Measurements from ENCODE around the gene HNRNPA0. TPM values are rescaled to one million over a fixed set of nuclear protein-coding genes. Genes with fewer than 3 reads are reported as not detected.

HNRNPA0 gene
- total RNA-seq, 1 experiment from 2014 or later = 14.3 TPM

- DNase-seq (ENCODE audit: extremely low read depth, low read depth) = no peak
Measured at GRCh38 chr5:137754961-137755762, 999 bp upstream of the HNRNPA0 start.

DNA sequence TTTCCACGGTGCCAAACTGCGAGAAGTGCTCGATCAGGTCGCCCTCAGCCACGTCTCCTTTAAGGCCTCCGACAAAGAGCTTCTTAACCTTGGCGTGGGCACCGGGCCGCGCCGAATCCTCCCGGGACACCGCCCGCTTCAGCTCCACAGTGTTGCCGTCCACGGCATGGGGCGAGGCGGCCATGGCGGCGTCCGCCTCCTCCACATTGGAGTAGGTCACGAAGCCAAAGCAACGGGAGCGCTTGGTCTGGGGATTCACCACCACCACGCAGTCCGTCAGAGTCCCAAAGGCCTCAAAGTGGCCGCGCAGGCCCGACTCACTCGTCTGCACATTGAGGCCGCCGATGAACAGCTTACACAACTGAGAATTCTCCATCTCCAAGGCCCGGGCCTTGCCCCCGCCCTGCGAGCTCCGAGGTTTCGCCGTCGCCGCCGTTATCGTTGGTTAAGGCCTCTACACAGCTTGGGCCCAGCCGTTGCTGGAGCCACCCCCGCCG, 424 bp downstream of the HNRNPA0 start:
- DNase-seq (ENCODE audit: extremely low read depth, low read depth) = no peak

DNA sequence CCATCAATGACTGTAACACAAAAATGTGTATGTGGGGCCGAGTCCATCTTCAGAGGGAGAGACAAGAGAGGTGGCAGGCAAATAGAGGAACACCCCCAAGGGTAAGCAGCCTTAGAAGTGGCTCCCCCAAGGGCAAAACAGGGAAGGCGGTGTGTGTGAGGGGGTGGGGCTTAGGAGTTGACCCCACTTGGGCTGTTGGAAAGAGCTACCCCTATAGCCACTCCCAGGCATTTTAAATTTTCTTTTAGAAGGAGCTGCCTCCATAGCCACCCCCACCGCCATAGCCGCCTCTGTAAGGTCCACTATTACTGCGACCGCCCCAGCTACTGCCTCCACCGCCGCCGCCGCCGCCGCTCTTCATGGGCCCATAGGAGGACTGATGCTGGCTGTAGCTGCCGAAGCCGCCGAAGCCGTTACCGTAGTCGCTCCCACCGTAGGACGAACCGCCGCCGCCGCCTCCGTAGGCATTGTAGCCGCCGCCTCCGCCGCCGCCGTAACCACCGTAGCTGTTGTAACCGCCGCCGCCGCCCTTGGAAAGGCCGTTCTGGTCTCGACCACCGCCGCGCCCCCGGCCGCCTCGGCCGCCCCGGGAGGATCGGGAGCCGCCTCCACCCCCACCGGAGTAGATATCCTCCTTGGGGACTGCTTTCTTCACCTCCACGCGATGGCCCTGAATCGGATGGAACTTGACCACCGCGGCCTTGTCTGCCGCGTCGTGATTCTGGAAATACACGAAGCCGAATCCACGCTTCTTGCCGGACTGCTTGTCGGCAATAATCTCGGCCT, 1.1 kb downstream of the HNRNPA0 start:
- no peak for DNase-seq (ENCODE audit: extremely low read depth, low read depth)

DNA sequence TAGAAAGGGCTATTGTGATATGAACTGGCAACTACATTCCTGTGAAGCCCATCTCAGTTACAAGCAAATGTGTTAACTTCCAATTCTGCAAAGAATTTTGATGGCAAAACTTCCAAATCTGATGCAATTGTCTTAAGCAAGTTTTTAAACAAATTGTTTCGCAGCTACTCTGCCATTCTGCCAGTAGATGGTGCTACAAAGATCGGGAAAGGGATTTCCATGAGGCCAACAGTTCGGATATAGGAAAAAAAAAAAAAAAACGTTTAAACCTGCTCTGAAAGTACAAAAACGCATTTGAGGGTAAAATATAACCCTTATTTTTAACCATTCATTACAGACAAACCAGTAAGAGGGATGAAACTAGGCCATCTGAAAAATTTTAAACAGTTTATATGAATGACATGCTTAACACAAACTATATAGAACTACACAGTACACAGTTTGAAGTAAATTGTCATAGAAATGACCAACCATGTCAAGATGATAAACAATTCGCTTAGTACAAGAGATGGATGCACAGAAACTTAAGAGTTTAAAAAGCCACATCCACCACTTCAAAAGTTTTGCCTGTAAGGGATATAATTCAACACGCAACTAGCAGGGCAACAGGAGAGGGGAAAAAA, 2.2 kb downstream of the HNRNPA0 start:
- DNase-seq (ENCODE audit: extremely low read depth, low read depth) = peak; percentile 68

GRCh38 chr5:137750436-137750835, 3.7 kb downstream of the HNRNPA0 start:
- no peak for DNase-seq (ENCODE audit: extremely low read depth, low read depth)

DNA sequence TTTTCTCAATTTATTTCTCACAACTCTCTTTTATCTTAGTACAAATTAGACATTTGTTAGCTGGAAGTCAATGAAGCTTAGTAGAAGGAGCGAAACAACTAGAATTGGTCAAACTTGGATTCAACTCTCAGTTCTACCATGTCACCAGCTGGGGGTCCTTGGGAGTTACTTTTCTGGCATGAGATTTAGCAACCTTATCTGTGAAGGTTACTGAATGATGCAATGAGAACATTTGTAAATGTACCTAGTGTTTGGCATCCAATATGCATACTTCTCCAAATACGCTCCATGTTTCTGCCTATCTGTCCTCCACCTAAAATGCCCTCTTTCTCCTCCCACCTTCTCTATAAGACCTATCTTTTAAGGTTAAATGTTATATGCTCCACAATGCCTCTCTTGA, 6.3 kb downstream of the HNRNPA0 start:
- no peak for DNase-seq (ENCODE audit: extremely low read depth, low read depth)

DNA sequence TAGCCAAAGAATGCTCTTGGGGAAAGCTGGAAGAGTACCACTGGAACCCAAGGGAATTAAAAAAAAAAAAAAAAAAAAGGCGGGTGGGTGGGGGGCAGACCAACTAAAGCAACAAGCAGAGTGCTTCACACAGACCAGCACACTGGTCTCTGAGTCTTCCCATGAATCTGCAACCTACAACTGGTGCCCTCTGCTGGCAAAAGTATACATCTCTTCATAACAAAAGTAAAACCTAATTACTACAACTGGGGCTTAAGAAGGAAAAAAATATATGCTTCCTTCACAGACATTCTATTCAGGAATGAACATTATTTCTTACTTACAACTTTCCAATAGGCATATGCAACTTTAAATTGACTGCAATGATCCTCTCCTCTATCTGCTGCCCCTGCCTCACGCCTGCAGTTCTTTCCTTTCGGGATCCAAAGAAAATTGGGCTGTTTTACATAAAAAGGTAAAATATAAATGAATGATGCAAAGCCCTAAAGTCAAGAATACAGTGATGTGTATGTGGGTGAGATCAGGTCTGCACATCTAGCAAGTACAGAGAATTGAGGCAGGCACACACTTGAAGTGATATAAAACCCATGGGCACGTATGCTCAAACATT, 11.0 kb downstream of the HNRNPA0 start:
- DNase-seq (ENCODE audit: extremely low read depth, low read depth) = peak; percentile 80

DNA sequence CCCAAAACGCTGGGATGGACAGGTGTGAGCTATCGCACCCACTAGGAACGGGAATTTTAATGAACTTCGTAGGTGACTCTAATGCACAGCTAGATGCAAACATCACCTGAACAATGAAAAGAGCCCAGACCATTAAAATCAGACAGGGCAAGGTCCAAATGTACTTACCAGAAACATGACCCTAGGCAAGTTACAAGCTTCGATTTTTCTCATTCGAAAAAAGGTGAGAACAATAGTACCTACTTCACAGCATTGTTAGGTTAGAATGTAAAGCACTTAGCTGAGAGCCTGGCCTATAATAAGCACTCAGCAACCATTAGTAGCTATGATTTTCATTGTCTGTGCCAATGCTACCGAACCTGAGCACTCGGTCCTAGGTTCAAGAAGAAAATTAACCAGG, 12.4 kb downstream of the HNRNPA0 start:
- DNase-seq (ENCODE audit: extremely low read depth, low read depth) = no peak

DNA sequence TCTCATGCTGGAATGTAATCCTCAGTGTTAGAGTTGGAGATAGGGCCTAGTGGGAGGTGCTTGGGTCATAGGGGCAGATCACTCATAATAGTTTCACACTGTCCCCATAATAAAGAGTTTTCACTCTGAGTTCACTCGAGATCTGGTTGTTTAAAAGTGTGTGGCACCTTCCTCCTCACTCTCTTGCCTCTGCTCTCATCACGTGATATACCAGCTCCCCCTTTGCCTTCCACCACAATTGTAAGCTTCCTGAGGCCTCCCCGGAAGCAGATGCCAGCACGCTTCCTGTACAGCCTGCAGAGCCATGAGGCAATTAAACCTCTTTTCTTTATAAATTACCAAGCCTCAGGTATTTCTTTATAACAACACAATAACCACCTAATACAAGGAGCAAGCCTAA, 14.4 kb downstream of the HNRNPA0 start:
- no peak for DNase-seq (ENCODE audit: extremely low read depth, low read depth)

GRCh38 chr5:137738947-137739346, 15.2 kb downstream of the HNRNPA0 start:
- DNase-seq (ENCODE audit: extremely low read depth, low read depth) = no peak

DNA sequence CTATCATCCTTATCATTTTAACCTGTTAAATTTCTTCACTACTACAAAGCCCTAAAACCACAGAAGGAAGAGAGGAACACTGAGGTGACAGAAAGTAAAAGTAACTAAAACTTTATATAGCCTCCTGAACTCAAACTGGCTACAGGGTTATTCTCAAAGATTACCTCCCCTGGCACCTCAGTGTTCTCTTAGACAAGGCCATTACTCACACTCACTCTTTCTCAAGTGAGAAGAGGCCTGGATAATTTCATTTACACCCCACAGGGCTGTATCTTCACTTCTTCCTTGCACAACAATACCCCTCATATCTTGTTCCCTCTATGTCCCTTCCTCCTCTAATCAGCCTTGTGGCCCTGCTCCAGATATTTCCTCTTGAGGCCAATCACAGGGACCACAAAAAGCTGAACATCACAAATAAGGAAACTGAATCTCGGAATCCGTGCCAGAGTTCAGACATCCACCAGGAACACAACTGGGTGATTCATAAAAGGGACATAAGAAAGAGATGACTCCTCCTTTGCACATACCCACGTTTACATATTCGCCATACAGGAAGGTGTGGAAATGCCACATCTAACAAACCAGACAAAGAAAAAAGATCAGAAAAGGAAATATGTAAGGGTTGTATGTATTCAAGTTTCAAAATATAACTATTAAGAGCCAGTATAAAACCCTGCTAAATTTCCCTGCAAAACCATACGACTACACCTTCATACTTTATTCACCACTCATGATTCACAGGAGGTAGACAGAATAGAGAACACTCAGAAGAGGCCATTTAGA, 16.6 kb downstream of the HNRNPA0 start:
- no peak for DNase-seq (ENCODE audit: extremely low read depth, low read depth)

- DNase-seq (ENCODE audit: extremely low read depth, low read depth) = no peak
Measured at GRCh38 chr5:137736496-137736895, 17.7 kb downstream of the HNRNPA0 start.

DNA sequence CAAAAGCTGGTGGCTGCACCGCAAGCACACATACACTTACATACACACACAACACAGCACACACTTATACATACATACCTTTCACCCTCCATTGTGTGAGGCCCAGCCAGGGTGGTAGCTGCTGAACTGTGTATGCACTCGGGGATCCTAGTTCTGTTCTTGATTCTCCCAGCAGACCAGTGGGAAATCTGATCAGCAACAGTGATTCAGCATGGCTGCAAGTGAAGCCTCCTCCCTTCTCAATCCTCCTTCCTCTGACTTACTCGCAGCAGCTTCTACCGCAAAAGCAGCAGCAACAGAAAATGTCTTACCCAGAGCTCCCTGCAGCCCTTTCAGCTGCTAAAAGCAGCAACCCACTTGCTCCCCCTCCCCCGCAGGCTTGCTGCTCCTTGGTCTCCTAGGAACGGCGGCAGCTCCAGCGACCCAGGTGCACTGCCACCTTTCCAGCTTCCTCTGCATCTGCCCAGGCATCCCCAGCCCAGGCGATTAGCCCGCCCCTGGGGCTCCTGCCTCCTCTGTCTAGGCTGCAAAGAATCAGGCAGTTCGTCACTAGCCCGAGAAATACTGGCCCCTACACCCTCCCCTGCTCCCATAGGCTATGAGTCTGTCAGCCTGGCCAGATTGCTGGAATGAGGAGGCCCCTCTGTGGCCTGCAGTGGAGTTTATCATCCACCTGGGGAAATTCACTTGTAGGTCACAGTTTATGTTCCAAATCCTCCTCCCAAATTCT, 18.4 kb downstream of the HNRNPA0 start, which contains the start of gene KLHL3:
KLHL3 (minus strand) TSS at position 535 of the 730 bp plus-strand sequence; CDS start at position 92, 443 bp downstream.
- no peak for DNase-seq (ENCODE audit: extremely low read depth, low read depth)

GRCh38 chr5:137734962-137735554, 19.1 kb downstream of the HNRNPA0 start:
- DNase-seq (ENCODE audit: extremely low read depth, low read depth) = no peak

GRCh38 chr5:137734331-137734730, 19.8 kb downstream of the HNRNPA0 start:
- DNase-seq (ENCODE audit: extremely low read depth, low read depth) = no peak

DNA sequence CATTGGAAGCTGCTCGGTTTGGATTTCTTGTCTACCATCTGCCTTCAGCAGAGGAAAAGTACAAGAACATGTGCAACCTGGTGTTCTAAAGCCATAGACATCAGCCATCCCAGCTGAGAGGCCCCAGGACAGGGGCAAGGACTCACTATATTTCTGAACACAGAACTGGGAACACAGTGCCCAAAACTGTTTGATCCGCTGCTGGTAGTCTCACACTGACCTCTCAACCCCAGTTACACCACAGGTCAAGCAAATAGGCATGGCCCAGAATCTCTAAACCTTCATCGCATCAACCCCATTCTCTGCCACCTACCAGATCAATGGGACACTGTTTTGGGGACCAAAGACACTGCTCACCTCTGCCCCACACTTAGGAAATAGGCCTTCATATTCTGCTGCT, 20.2 kb downstream of the HNRNPA0 start:
- no peak for DNase-seq (ENCODE audit: extremely low read depth, low read depth)

GRCh38 chr5:137733006-137733405, 21.2 kb downstream of the HNRNPA0 start:
- no peak for DNase-seq (ENCODE audit: extremely low read depth, low read depth)

- DNase-seq (ENCODE audit: extremely low read depth, low read depth) = no peak
Measured at GRCh38 chr5:137731176-137731575, 23.0 kb downstream of the HNRNPA0 start.

GRCh38 chr5:137730336-137730735, 23.8 kb downstream of the HNRNPA0 start:
- DNase-seq (ENCODE audit: extremely low read depth, low read depth) = no peak
